DOHH2 (cell line): ENCODE measurements around the gene TMPRSS13.

Experiments used
- EZH2phosphoT487 ChIP-seq: fragments of 200-600 bp; sonication (generic); IDR thresholded peaks from 2 replicates; pipeline ENCODE4 v1.6.1; 2017; ENCODE audit warnings: borderline replicate concordance, mild to moderate bottlenecking, antibody characterized with exemption, low read length, moderate library complexity, mixed read lengths
- TF ChIP-seq, protein P1 (sequence below): fragments of 200-600 bp; sonication (generic); IDR thresholded peaks from one replicate; pipeline ENCODE4 v1.5.1; 2014; ENCODE audit warnings: antibody characterized with exemption, mild to moderate bottlenecking, low read depth, low read length; ENCODE audit not compliant: poor library complexity, severe bottlenecking

DNA sequence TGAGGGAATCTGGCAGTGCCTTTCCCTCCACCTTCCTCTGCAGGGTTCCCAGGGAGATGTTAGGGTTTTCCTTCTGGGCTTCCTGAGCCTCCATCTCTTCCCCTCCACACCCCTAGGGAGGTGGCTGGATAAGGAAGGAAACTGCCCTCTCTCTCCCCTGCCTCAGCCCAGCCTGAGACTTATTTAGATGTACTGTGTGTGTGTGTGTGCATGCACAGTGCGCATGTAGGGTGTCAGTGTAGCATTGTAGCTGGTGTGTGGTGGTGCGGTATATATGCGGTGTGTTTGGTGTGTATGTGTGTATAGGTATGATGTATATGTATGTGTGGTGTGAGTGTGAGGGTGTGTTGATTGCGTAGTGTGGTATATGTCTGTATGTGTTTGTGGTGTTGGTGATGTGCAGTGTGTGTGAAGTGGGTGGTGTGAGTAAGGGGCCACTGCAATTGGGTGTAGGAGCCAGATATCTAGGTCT lies 54.3 kb downstream of the TMPRSS13 start:
- TF ChIP-seq, protein P1, sequence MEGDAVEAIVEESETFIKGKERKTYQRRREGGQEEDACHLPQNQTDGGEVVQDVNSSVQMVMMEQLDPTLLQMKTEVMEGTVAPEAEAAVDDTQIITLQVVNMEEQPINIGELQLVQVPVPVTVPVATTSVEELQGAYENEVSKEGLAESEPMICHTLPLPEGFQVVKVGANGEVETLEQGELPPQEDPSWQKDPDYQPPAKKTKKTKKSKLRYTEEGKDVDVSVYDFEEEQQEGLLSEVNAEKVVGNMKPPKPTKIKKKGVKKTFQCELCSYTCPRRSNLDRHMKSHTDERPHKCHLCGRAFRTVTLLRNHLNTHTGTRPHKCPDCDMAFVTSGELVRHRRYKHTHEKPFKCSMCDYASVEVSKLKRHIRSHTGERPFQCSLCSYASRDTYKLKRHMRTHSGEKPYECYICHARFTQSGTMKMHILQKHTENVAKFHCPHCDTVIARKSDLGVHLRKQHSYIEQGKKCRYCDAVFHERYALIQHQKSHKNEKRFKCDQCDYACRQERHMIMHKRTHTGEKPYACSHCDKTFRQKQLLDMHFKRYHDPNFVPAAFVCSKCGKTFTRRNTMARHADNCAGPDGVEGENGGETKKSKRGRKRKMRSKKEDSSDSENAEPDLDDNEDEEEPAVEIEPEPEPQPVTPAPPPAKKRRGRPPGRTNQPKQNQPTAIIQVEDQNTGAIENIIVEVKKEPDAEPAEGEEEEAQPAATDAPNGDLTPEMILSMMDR = no peak
- TF ChIP-seq EZH2phosphoT487 = no peak
